ENCODE data around the gene GGCX. TPM values are rescaled to one million over a fixed set of nuclear protein-coding genes. Genes with fewer than 3 reads are reported as not detected.

GGCX gene
- total and polyA plus RNA-seq, 2 of the 13 experiments (the other 11 are each of a cell fraction or from before 2014, with no cell fraction given) = 72.5 to 103 TPM

- CTCF ChIA-PET (ENCODE audit: low intra/inter-chr PET ratio, low total read pairs) = no interaction called here
- TF ChIP-seq RBM22 (optimal IDR thresholded peaks at IDR 0.05; ENCODE audit: low read length) (peak; percentile 80), THRA (CRISPR knock-in tag; IDR thresholded peaks at IDR 0.05; ENCODE audit: borderline replicate concordance) (0 out of 2 replicates have a peak, but pooled peaks have one; percentile 4), CCDC6 (CRISPR knock-in tag; IDR thresholded peaks at IDR 0.05) (0 out of 2 replicates have a peak, but pooled peaks have one; percentile 13), NFKBIZ (CRISPR knock-in tag; IDR thresholded peaks at IDR 0.05) (no peak), NFIC (IDR thresholded peaks at IDR 0.05; ENCODE audit: low read length) (0 out of 2 replicates have a peak, but pooled peaks have one; percentile 6), TARDBP (CRISPR knock-in tag; IDR thresholded peaks at IDR 0.05) (0 out of 2 replicates have a peak, but pooled peaks have one; percentile 18), NR2F6 (IDR thresholded peaks at IDR 0.05) (peak; percentile 31; the same call in 1 of the 2 replicates), NR2F6 (CRISPR knock-in tag; IDR thresholded peaks at IDR 0.05) (no peak), TAF15 (IDR thresholded peaks at IDR 0.05; ENCODE audit: low read depth, low read length, poor library complexity, severe bottlenecking) (no peak), POLR2G (IDR thresholded peaks at IDR 0.05; ENCODE audit: low read depth, low read length) (peak; percentile 52; the same call in 1 of the 2 replicates), SOX5 (CRISPR knock-in tag; IDR thresholded peaks at IDR 0.05; ENCODE audit: borderline replicate concordance) (no peak), ATF3 (CRISPR knock-in tag; IDR thresholded peaks at IDR 0.05) (0 out of 2 replicates have a peak, but pooled peaks have one; percentile 0)
- TF ChIP-seq, protein P1, sequence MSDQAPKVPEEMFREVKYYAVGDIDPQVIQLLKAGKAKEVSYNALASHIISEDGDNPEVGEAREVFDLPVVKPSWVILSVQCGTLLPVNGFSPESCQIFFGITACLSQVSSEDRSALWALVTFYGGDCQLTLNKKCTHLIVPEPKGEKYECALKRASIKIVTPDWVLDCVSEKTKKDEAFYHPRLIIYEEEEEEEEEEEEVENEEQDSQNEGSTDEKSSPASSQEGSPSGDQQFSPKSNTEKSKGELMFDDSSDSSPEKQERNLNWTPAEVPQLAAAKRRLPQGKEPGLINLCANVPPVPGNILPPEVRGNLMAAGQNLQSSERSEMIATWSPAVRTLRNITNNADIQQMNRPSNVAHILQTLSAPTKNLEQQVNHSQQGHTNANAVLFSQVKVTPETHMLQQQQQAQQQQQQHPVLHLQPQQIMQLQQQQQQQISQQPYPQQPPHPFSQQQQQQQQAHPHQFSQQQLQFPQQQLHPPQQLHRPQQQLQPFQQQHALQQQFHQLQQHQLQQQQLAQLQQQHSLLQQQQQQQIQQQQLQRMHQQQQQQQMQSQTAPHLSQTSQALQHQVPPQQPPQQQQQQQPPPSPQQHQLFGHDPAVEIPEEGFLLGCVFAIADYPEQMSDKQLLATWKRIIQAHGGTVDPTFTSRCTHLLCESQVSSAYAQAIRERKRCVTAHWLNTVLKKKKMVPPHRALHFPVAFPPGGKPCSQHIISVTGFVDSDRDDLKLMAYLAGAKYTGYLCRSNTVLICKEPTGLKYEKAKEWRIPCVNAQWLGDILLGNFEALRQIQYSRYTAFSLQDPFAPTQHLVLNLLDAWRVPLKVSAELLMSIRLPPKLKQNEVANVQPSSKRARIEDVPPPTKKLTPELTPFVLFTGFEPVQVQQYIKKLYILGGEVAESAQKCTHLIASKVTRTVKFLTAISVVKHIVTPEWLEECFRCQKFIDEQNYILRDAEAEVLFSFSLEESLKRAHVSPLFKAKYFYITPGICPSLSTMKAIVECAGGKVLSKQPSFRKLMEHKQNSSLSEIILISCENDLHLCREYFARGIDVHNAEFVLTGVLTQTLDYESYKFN (CRISPR knock-in tag; conservative IDR thresholded peaks at IDR 0.05) = 0 out of 2 replicates have a peak, but pooled peaks have one; percentile 9
- TF ChIP-seq, protein P2, sequence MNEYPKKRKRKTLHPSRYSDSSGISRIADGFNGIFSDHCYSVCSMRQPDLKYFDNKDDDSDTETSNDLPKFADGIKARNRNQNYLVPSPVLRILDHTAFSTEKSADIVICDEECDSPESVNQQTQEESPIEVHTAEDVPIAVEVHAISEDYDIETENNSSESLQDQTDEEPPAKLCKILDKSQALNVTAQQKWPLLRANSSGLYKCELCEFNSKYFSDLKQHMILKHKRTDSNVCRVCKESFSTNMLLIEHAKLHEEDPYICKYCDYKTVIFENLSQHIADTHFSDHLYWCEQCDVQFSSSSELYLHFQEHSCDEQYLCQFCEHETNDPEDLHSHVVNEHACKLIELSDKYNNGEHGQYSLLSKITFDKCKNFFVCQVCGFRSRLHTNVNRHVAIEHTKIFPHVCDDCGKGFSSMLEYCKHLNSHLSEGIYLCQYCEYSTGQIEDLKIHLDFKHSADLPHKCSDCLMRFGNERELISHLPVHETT (CRISPR knock-in tag; conservative IDR thresholded peaks at IDR 0.05) = 0 out of 2 replicates have a peak, but pooled peaks have one; percentile 21
- Histone ChIP-seq H3K4me2 (ENCODE audit: low read depth, low read length) (peak overlapping the region; percentile 86; the same call in 1 of the 2 replicates), H3K27ac (ENCODE audit: extremely low read length, insufficient read depth, low read length) (peak overlapping the region; percentile 17), H3K4me1 (ENCODE audit: insufficient read depth, low read length) (peaks cover 77% of the 10 kb centered on the region), H3K79me2 (ENCODE audit: insufficient read depth, low read length) (peaks cover 40% of the 10 kb centered on the region), H3K4me3 (replicated peaks in 1 of 3; ENCODE audit: insufficient read depth in 1 of 3, low read depth in 2 of 3, low read length in 3 of 3) (no peak overlapping the region), H2AFZ (ENCODE audit: low read length) (no peak overlapping the region), H3K36me3 (replicated peaks in 1 of 2; ENCODE audit: control insufficient read depth in 1 of 2, insufficient read depth in 2 of 2, low read length in 2 of 2) (peaks cover 9 to 24% of the 10 kb centered on the region in 2 experiments), H4K20me1 (ENCODE audit: insufficient read depth, low read length) (no peaks in the 10 kb centered on the region), H3K9me3 (ENCODE audit: low read length) (no peaks in the 10 kb centered on the region), H3K9ac (ENCODE audit: insufficient read depth, low read depth, low read length) (no peak overlapping the region), H3K27me3 (ENCODE audit: control insufficient read depth in 1 of 2, insufficient read depth in 2 of 2, low read length in 2 of 2) (no peaks in the 10 kb centered on the region; a peak in 1 of 5 replicates)
- intact Hi-C loops (cut with micrococcal nuclease; ENCODE audit: unreplicated experiment) = no loop called here
- POLR2A ChIA-PET = interaction anchor here (0.6 to 25.9 kb wide), 9 partner anchors 10 to 241 kb away, joined by 3 to 795 read pairs (median 13); partner anchors contain the start of genes GGCX, MAT2A, RNF181 and SH2D6
- in situ Hi-C loops (cut with HindIII; ENCODE audit: extremely low pct_ligation_motif_present, low pct_unique_long_range_greater_than_20kb) = no loop called here
- no peak for DNase-seq (ENCODE audit: low spot score)
- no peak for FAIRE-seq
- 92% methylated on average over 7 of the region's 7 CpGs for WGBS (ENCODE audit: low lambda C conversion rate)
- ATAC-seq = no peak
- no TSS peak for BruUV-seq (replicated peaks)
Observed at GRCh38 chr2:85606116-85606455, 44.8 kb upstream of the GGCX start.

Data from HepG2 (cell line).